ENCODE measurements around the gene TMEM269.

DNA sequence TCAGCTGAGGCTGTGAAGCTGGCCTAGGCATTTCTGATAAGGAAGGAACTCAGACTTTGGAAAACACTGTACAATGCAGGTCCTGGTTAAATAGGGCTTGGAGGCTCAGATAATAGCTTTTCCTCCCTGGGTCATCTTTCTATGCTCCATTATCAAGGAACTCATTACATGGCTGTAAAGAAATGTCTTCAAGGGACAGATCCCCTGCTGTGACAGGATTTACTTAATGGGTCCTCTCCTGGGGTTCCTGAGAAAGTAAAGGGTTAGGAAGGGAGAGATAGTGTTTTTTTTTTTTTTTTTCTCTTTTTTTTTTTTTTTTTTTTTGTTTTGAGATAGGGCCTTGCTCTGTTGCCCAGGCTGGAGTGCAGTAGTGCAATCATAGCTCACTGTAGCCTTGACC is 46.5 kb downstream of the TMEM269 start:
- no peak for TF ChIP-seq PAX5 (IDR thresholded peaks at IDR 0.05; ENCODE audit: insufficient read depth, low read length, severe bottlenecking)
- TF ChIP-seq POLR2AphosphoS5 (IDR thresholded peaks at IDR 0.05; ENCODE audit: low read depth, low read length): no peak
